CD14-positive monocyte (primary cell): ENCODE data around the gene ENTPD2. TPM values are rescaled to one million over a fixed set of nuclear protein-coding genes. Genes with fewer than 3 reads are reported as not detected.

Experiments
- DNase-seq, 3 donors: peaks; one replicate each; pipeline ENCODE4 v3.0.0-alpha.2; 2011 to 2022
- H2AFZ ChIP-seq: 2 replicates; pipeline ENCODE4 v1.6.0; 2012; ENCODE audit warnings: mild to moderate bottlenecking, low read depth, low read length, inconsistent platforms; ENCODE audit not compliant: insufficient read depth, poor library complexity, severe bottlenecking
- H3K27ac ChIP-seq, 2 donors: 1 replicate in 1 of 2; 2 replicates in 1 of 2; pipeline ENCODE4 v1.5.1; 2012 to 2013; ENCODE audit warnings: low read length in 2 of 2, control low read depth in 1 of 2, inconsistent platforms in 1 of 2, low read depth in 1 of 2, mild to moderate bottlenecking in 1 of 2
- H3K27me3 ChIP-seq, 2 donors: one replicate each; pipeline versions ENCODE4 v1.6.0 to v1.6.1; 2011 to 2013; ENCODE audit warnings: low read length in 2 of 2; ENCODE audit not compliant: control insufficient read depth in 2 of 2, insufficient read depth in 2 of 2
- H3K36me3 ChIP-seq, 2 donors: replicated peaks in 1 of 2; 1 replicate in 1 of 2; 2 replicates in 1 of 2; pipeline versions ENCODE4 v1.5.1 to v1.6.1; 2012 to 2013; ENCODE audit warnings: low read length in 2 of 2, control low read depth in 1 of 2, inconsistent platforms in 1 of 2, mild to moderate bottlenecking in 1 of 2; ENCODE audit not compliant: insufficient read depth in 2 of 2, control insufficient read depth in 1 of 2
- H3K4me1 ChIP-seq, 2 donors: 1 replicate in 1 of 2; 2 replicates in 1 of 2; pipeline versions ENCODE4 v1.5.1 to v1.6.1; 2012 to 2013; ENCODE audit warnings: low read length in 2 of 2, control low read depth in 1 of 2, inconsistent platforms in 1 of 2, mild to moderate bottlenecking in 1 of 2, moderate library complexity in 1 of 2; ENCODE audit not compliant: insufficient read depth in 2 of 2, control insufficient read depth in 1 of 2
- H3K4me2 ChIP-seq: replicated peaks from 2 replicates; pipeline ENCODE3; 2012; ENCODE audit warnings: low read length, moderate library complexity, mild to moderate bottlenecking; ENCODE audit not compliant: poor library complexity, severe bottlenecking; ENCODE audit errors: extremely low read depth
- H3K4me3 ChIP-seq, 3 experiments: fragments of 200-600 bp in 1 of 3; sonication (generic) in 1 of 3; replicated peaks in 1 of 3; 1 replicate in 2 of 3; 2 replicates in 1 of 3; pipeline ENCODE4 v1.5.1; 2011 to 2013; ENCODE audit warnings: low read length in 3 of 3, mild to moderate bottlenecking in 3 of 3, control low read depth in 2 of 3, low read depth in 2 of 3, inconsistent platforms in 1 of 3, moderate library complexity in 1 of 3
- H3K79me2 ChIP-seq: 2 replicates; pipeline ENCODE4 v1.6.0; 2012; ENCODE audit warnings: mild to moderate bottlenecking, control low read depth, inconsistent platforms, low read length, moderate library complexity; ENCODE audit not compliant: insufficient read depth
- H3K9ac ChIP-seq: 2 replicates; pipeline ENCODE4 v1.6.0; 2017; ENCODE audit warnings: low read length, mild to moderate bottlenecking; ENCODE audit not compliant: insufficient read depth, poor library complexity, severe bottlenecking
- H3K9me3 ChIP-seq, 2 donors: replicated peaks in 1 of 2; 1 replicate in 1 of 2; 2 replicates in 1 of 2; pipeline versions ENCODE4 v1.5.1 to v1.6.1; 2012 to 2013; ENCODE audit warnings: low read length in 2 of 2, control low read depth in 1 of 2; ENCODE audit not compliant: control insufficient read depth in 1 of 2, insufficient read depth in 1 of 2
- H4K20me1 ChIP-seq: 2 replicates; pipeline ENCODE4 v1.6.0; 2012; ENCODE audit warnings: mild to moderate bottlenecking, low read length, control low read depth, moderate library complexity; ENCODE audit not compliant: insufficient read depth
- H3K27ac Mint-ChIP-seq, 7 donors: one replicate each; pipeline ENCODE4 v1.8.0; 2020; ENCODE audit warnings: mild to moderate bottlenecking in 7 of 7, mixed read lengths in 7 of 7, moderate library complexity in 6 of 7, inconsistent platforms in 2 of 7
- H3K27me3 Mint-ChIP-seq, 3 donors: one replicate each; pipeline ENCODE4 v1.8.0; 2021 to 2022; ENCODE audit warnings: low read depth in 3 of 3, mild to moderate bottlenecking in 3 of 3, mixed read lengths in 3 of 3, moderate library complexity in 3 of 3, inconsistent platforms in 1 of 3
- H3K36me3 Mint-ChIP-seq, 2 donors: one replicate each; pipeline ENCODE4 v1.8.0; 2020; ENCODE audit warnings: mixed read lengths in 2 of 2, inconsistent platforms in 1 of 2, mild to moderate bottlenecking in 1 of 2
- H3K4me1 Mint-ChIP-seq: one replicate; pipeline ENCODE4 v1.8.0; 2020; ENCODE audit warnings: mild to moderate bottlenecking, mixed read lengths
- H3K4me3 Mint-ChIP-seq, 2 donors: one replicate each; pipeline ENCODE4 v1.8.0; 2020; ENCODE audit warnings: mild to moderate bottlenecking in 2 of 2, mixed read lengths in 2 of 2, moderate library complexity in 1 of 2
- H3K9me3 Mint-ChIP-seq, 7 donors: one replicate each; pipeline ENCODE4 v1.8.0; 2020 to 2022; ENCODE audit warnings: mixed read lengths in 7 of 7, mild to moderate bottlenecking in 6 of 7, moderate library complexity in 6 of 7, inconsistent platforms in 2 of 7
- WGBS: methylation state at CpG from one replicate; pipeline ENCODE4 v1.1.5; 2013; ENCODE audit warnings: missing lambda C conversion rate; ENCODE audit not compliant: insufficient coverage; 5-methylcytosine and 5-hydroxymethylcytosine counted together
- intact Hi-C, 2 donors: fragments of 100-400 bp; cut with micrococcal nuclease; formaldehyde crosslinking; loops; one replicate each; pipeline versions ENCODE4 v1.15.0 to v1.15.1; 2023
- polyA plus RNA-seq, 3 donors: library from polyadenylated mRNA; depleted of rRNA in 1 of 3; unstranded in 2 of 3; stranded (reverse) in 1 of 3; fragments of 300-500 nt in 2 of 3; fragments of >200 nt in 1 of 3; fragmentation: Illumina TruSeq in 2 of 3; gene quantifications; 1 replicate in 2 of 3; 2 replicates in 1 of 3; pipeline ENCODE4 v1.2.3, GENCODE V29; 2012 to 2021
- TF ChIP-seq, protein P1 (sequence below): fragments of 200-600 bp; IDR thresholded peaks from one replicate; pipeline ENCODE4 v1.8.0; 2022; ENCODE audit warnings: antibody characterized with exemption, mild to moderate bottlenecking

ENTPD2 gene
- polyA plus RNA-seq, 3 donors, result not detected

DNA sequence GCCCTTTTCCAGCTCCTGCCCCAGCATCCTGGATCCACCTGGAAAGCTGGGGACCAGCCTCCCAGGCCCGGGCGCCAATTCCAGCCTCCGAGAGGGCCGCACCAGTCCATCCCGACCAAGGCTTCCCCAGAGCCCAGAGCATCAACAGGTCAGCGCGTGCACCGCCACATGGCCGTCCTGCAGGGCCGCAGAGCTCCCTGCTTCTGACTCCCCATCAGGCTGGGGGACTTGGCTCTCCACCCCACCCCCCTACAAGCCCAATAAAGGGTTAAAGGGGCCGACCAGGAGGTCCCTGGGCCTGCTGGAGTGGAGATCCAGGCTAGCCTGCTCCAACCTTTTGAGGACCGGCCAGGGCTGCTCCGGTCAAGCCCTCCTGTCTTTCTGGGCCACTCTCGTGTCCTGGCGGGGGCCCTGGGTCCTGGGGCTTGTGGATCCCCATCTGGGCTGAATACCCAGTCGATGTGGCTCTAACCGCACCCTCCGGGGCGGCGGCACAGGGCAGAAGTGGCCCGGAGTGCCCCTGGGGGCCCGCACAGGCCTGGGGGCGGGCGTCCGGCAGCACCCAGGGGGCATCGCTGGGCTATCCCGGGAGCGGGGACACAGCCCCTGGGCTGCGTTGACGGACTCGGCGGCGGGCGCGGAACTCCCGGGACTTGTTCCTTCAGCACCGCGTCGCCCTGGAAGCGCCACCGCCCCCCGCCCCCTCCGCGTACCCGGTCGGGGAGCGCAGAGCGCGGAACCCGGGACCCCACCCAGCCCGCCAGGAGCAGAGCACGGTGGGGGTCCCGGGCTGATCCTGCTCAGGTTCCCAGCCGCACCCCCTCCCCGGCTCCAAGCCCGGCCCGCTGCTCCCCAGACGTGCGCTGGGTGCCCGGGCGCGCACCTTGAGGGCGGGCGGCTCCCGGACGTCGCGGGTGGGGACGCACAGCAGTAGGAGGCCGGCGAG, 590 bp downstream of the ENTPD2 start:
- no peak overlapping the region for H3K4me3 ChIP-seq
- DNase-seq, result no peak
- peak overlapping the region; percentile 54 for H3K4me2 ChIP-seq
- no peak overlapping the region for H3K9ac ChIP-seq
- peaks cover 0 to 10% of the 10 kb centered on the region in 2 donors for H3K4me1 ChIP-seq
- no peak overlapping the region for H3K27ac ChIP-seq
- no peak overlapping the region for H3K27ac Mint-ChIP-seq
- peak overlapping the region in 1 of 2 donors; percentile 74 for H3K4me3 Mint-ChIP-seq
- no peaks in the 10 kb centered on the region for H3K36me3 ChIP-seq
- H4K20me1 ChIP-seq, result no peaks in the 10 kb centered on the region
- no peak overlapping the region for H2AFZ ChIP-seq
- TF ChIP-seq, protein P1, sequence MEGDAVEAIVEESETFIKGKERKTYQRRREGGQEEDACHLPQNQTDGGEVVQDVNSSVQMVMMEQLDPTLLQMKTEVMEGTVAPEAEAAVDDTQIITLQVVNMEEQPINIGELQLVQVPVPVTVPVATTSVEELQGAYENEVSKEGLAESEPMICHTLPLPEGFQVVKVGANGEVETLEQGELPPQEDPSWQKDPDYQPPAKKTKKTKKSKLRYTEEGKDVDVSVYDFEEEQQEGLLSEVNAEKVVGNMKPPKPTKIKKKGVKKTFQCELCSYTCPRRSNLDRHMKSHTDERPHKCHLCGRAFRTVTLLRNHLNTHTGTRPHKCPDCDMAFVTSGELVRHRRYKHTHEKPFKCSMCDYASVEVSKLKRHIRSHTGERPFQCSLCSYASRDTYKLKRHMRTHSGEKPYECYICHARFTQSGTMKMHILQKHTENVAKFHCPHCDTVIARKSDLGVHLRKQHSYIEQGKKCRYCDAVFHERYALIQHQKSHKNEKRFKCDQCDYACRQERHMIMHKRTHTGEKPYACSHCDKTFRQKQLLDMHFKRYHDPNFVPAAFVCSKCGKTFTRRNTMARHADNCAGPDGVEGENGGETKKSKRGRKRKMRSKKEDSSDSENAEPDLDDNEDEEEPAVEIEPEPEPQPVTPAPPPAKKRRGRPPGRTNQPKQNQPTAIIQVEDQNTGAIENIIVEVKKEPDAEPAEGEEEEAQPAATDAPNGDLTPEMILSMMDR, result no peak
- H3K9me3 ChIP-seq, result peaks cover 0 to 5% of the 10 kb centered on the region in 2 donors
- H3K79me2 ChIP-seq, result no peaks in the 10 kb centered on the region
- H3K4me1 Mint-ChIP-seq, result peaks cover 8% of the 10 kb centered on the region
- intact Hi-C loops, result loop anchor here in 1 of 2 donors (1.0 kb wide), 1 partner anchor 10 kb away; no protein-coding TSS in a partner anchor
- no peaks in the 10 kb centered on the region for H3K36me3 Mint-ChIP-seq
- 10% methylated on average over 69 of the region's 71 CpGs for WGBS
- H3K27me3 Mint-ChIP-seq, result peaks cover 51 to 80% (median 64%) of the 10 kb centered on the region in 3 donors
- peaks cover 17 to 66% of the 10 kb centered on the region in 2 donors for H3K27me3 ChIP-seq
- peaks cover 0 to 3% (median 0%) of the 10 kb centered on the region in 7 donors for H3K9me3 Mint-ChIP-seq

DNA sequence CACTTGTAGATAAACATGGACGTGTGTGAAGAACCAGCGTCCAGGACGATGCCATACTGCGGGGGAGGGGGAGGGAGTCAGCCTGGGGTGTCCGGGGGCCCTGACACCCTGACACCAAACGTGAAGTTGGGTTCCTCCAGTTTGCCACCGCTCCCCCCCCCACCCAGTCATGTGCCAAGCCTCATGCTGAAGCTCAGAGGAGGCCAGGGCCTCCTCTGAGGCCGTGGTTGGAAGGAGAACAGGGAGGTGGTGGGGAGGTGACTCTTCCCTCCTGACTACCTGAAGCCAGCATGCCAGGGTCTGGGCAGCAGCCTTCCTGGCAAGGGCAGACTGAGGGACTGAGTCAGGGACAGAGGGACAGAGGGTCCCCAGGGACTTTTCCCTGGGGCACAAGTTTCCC, 1.6 kb downstream of the ENTPD2 start:
- no peaks in the 10 kb centered on the region for H3K79me2 ChIP-seq
- no peak overlapping the region for H3K4me2 ChIP-seq
- Mint-ChIP-seq H3K9me3 (peaks cover 0 to 6% (median 0%) of the 10 kb centered on the region in 7 donors), H3K27me3 (peaks cover 61 to 90% (median 71%) of the 10 kb centered on the region in 3 donors), H3K4me3 (peak overlapping the region in 1 of 2 donors; percentile 74), H3K36me3 (no peaks in the 10 kb centered on the region), H3K27ac (no peak overlapping the region), H3K4me1 (peaks cover 6% of the 10 kb centered on the region)
- H3K27me3 ChIP-seq, result peaks cover 18 to 75% of the 10 kb centered on the region in 2 donors
- no peak overlapping the region for H3K9ac ChIP-seq
- WGBS, result no CpG with 5 or more reads among the region's 8 CpGs
- intact Hi-C loops, result loop anchor here in 1 of 2 donors (1.0 kb wide), 1 partner anchor 9 kb away; no protein-coding TSS in a partner anchor
- no peaks in the 10 kb centered on the region for H3K36me3 ChIP-seq
- peaks cover 0 to 10% of the 10 kb centered on the region in 2 donors for H3K4me1 ChIP-seq
- no peaks in the 10 kb centered on the region for H4K20me1 ChIP-seq
- DNase-seq, result no peak
- H3K4me3 ChIP-seq, result no peak overlapping the region
- H2AFZ ChIP-seq, result no peak overlapping the region
- H3K9me3 ChIP-seq, result peaks cover 0 to 9% of the 10 kb centered on the region in 2 donors
- no peak overlapping the region for H3K27ac ChIP-seq
- TF ChIP-seq, protein P1, result no peak
